Islet of Langerhans (tissue), 1 donor: ENCODE results near the gene KNDC1.
"Not testable (repeated sequence)": the region's sequence is repeated elsewhere in the genome, so short reads cannot be mapped to it uniquely, and the experiment has no call there.

Experiments used
- FAIRE-seq: peaks from one replicate; lab custom pipeline; 2011; peaks lifted over from hg19 to GRCh38; lab: Jason Lieb, UNC

The KNDC1 gene

GRCh38 chr10:133224756-133225372 lies 64.8 kb downstream of the KNDC1 start:
- no peak for FAIRE-seq

GRCh38 chr10:133225707-133226191 lies 65.7 kb downstream of the KNDC1 start:
- no peak for FAIRE-seq

GRCh38 chr10:133226251-133226808 lies 66.3 kb downstream of the KNDC1 start:
- no peak for FAIRE-seq

GRCh38 chr10:133227256-133227655 lies 67.2 kb downstream of the KNDC1 start:
- FAIRE-seq: no peak

- FAIRE-seq: no peak
Measured at GRCh38 chr10:133229265-133230043, 69.4 kb downstream of the KNDC1 start.

GRCh38 chr10:133230044-133230361 lies 70.0 kb downstream of the KNDC1 start, which contains the start of gene UTF1:
UTF1 (plus strand) TSS chr10:133230217; CDS start chr10:133230289, 72 bp downstream.
- no peak for FAIRE-seq

GRCh38 chr10:133230387-133231195 lies 70.6 kb downstream of the KNDC1 start:
- FAIRE-seq: no peak

- no peak for FAIRE-seq
Measured at GRCh38 chr10:133231244-133231945, 71.4 kb downstream of the KNDC1 start.

GRCh38 chr10:133231946-133232574 lies 72.0 kb downstream of the KNDC1 start:
- FAIRE-seq: no peak

GRCh38 chr10:133234796-133235195 lies 74.8 kb downstream of the KNDC1 start:
- not testable (repeated sequence) for FAIRE-seq

- FAIRE-seq: no peak
Measured at GRCh38 chr10:133235265-133235855, 75.3 kb downstream of the KNDC1 start.

- no peak for FAIRE-seq
Measured at GRCh38 chr10:133235932-133236331, 75.9 kb downstream of the KNDC1 start.

GRCh38 chr10:133236401-133237240 lies 76.6 kb downstream of the KNDC1 start:
- no peak for FAIRE-seq

GRCh38 chr10:133237241-133237587 lies 77.2 kb downstream of the KNDC1 start:
- FAIRE-seq: no peak

- FAIRE-seq: no peak
Measured at GRCh38 chr10:133237588-133238465, 77.8 kb downstream of the KNDC1 start, which contains the start of gene VENTX. VENTX (plus strand) TSS chr10:133237855; CDS start chr10:133237915, 60 bp downstream.

GRCh38 chr10:133238466-133238804 lies 78.4 kb downstream of the KNDC1 start:
- no peak for FAIRE-seq

- no peak for FAIRE-seq
Measured at GRCh38 chr10:133239990-133240389, 80.0 kb downstream of the KNDC1 start.

- FAIRE-seq: no peak
Measured at GRCh38 chr10:133241501-133242205, 81.6 kb downstream of the KNDC1 start.
